Measurements from ENCODE around the gene ZNF283. TPM values are rescaled to one million over a fixed set of nuclear protein-coding genes. Genes with fewer than 3 reads are reported as not detected.

Gene ZNF283
- 3.2 TPM for polyA plus RNA-seq (2013, experiment 1 of 2)
- polyA plus RNA-seq (2013, experiment 2 of 2), result 2.8 TPM

- Histone ChIP-seq H3K9ac (ENCODE audit: low read length) (peak within 1 kb of the TSS; percentile 85), H3K4me2 (ENCODE audit: low read length, poor library complexity, severe bottlenecking) (peak within 1 kb of the TSS; percentile 73), H2BK5ac (ENCODE audit: low read depth, low read length, poor library complexity, severe bottlenecking) (no peak within 1 kb of the TSS), H3K4me1 (ENCODE audit: control insufficient read depth, insufficient read depth, low read depth, low read length) (peaks cover 2% of the 10 kb centered on the region), H3K4ac (ENCODE audit: low read depth in 1 of 2, low read length in 2 of 2) (peak within 1 kb of the TSS in 1 of 2 experiments; percentile 86), H3K18ac (ENCODE audit: low read depth in 1 of 2, low read length in 2 of 2) (peak within 1 kb of the TSS; percentile 38 to 97), H2BK12ac (ENCODE audit: low read length in 2 of 2) (no peak within 1 kb of the TSS), H3K4me3 (ENCODE audit: insufficient read depth in 1 of 2, low read depth in 1 of 2, low read length in 2 of 2) (peak within 1 kb of the TSS; percentile 85 to 88), H3K27me3 (ENCODE audit: control insufficient read depth in 1 of 2, insufficient read depth in 1 of 2, low read length in 2 of 2) (no peaks in the 10 kb centered on the region), H4K8ac (ENCODE audit: low read length) (peak within 1 kb of the TSS; percentile 86), H3K27ac (ENCODE audit: low read length, poor library complexity, severe bottlenecking) (peak within 1 kb of the TSS; percentile 9), H2BK120ac (ENCODE audit: low read depth, low read length) (no peak within 1 kb of the TSS), H3K9me3 (ENCODE audit: control insufficient read depth, low read length) (peaks cover 16% of the 10 kb centered on the region), H2BK15ac (ENCODE audit: low read depth, poor library complexity, severe bottlenecking) (no peak within 1 kb of the TSS), H3K14ac (ENCODE audit: low read length in 2 of 2) (peak within 1 kb of the TSS in 1 of 2 experiments; percentile 99), H3K79me1 (replicated peaks; ENCODE audit: low read length, poor library complexity, severe bottlenecking) (peaks cover 16% of the 10 kb centered on the region), H2AFZ (ENCODE audit: low read depth, low read length) (peak within 1 kb of the TSS; percentile 100), H3K36me3 (ENCODE audit: control insufficient read depth in 1 of 2, insufficient read depth in 2 of 2, low read depth in 1 of 2, low read length in 2 of 2) (peaks cover 20 to 35% of the 10 kb centered on the region in 2 experiments), H3K23ac (ENCODE audit: low read length in 2 of 2) (no peak within 1 kb of the TSS), H4K91ac (ENCODE audit: low read length) (peak within 1 kb of the TSS; percentile 67), H2AK5ac (ENCODE audit: low read length, severe bottlenecking) (no peak within 1 kb of the TSS)
- peak; percentile 93 for DNase-seq
- WGBS, result 28% methylated on average over 46 of the region's 46 CpGs
These were observed at the start of gene ZNF283 for GRCh38 chr19:43826787-43827754. ZNF283 (plus strand) TSS chr19:43827321; CDS start chr19:43833505, 6,184 bp downstream.

GRCh38 chr19:43778651-43779050 is 48.5 kb upstream of the ZNF283 start:
- Histone ChIP-seq H3K79me1 (replicated peaks; ENCODE audit: low read length, poor library complexity, severe bottlenecking) (no peaks in the 10 kb centered on the region), H3K9ac (ENCODE audit: low read length) (no peak overlapping the region), H2AK5ac (ENCODE audit: low read length, severe bottlenecking) (no peak overlapping the region), H3K23ac (ENCODE audit: low read length in 2 of 2) (no peak overlapping the region), H2BK12ac (ENCODE audit: low read length in 2 of 2) (no peak overlapping the region), H3K14ac (ENCODE audit: low read length in 2 of 2) (no peak overlapping the region), H2BK120ac (ENCODE audit: low read depth, low read length) (no peak overlapping the region), H3K4me3 (ENCODE audit: insufficient read depth in 1 of 2, low read depth in 1 of 2, low read length in 2 of 2) (no peak overlapping the region), H3K18ac (ENCODE audit: low read depth in 1 of 2, low read length in 2 of 2) (no peak overlapping the region), H3K4me1 (ENCODE audit: control insufficient read depth, insufficient read depth, low read depth, low read length) (peaks cover 45% of the 10 kb centered on the region), H4K8ac (ENCODE audit: low read length) (no peak overlapping the region), H4K91ac (ENCODE audit: low read length) (no peak overlapping the region), H3K9me3 (ENCODE audit: control insufficient read depth, low read length) (no peaks in the 10 kb centered on the region), H2BK5ac (ENCODE audit: low read depth, low read length, poor library complexity, severe bottlenecking) (no peak overlapping the region), H3K4me2 (ENCODE audit: low read length, poor library complexity, severe bottlenecking) (no peak overlapping the region), H2BK15ac (ENCODE audit: low read depth, poor library complexity, severe bottlenecking) (no peak overlapping the region), H3K36me3 (ENCODE audit: control insufficient read depth in 1 of 2, insufficient read depth in 2 of 2, low read depth in 1 of 2, low read length in 2 of 2) (peaks cover 0 to 9% of the 10 kb centered on the region in 2 experiments), H2AFZ (ENCODE audit: low read depth, low read length) (no peak overlapping the region), H3K27ac (ENCODE audit: low read length, poor library complexity, severe bottlenecking) (no peak overlapping the region), H3K4ac (ENCODE audit: low read depth in 1 of 2, low read length in 2 of 2) (no peak overlapping the region), H3K27me3 (ENCODE audit: control insufficient read depth in 1 of 2, insufficient read depth in 1 of 2, low read length in 2 of 2) (no peaks in the 10 kb centered on the region)
- 100% methylated on average over 1 of the region's 1 CpG for WGBS
- DNase-seq, result no peak

- no peak overlapping the region for H4K91ac ChIP-seq (ENCODE audit: low read length)
- no peak overlapping the region for H3K4me2 ChIP-seq (ENCODE audit: low read length, poor library complexity, severe bottlenecking)
- H2BK12ac ChIP-seq (ENCODE audit: low read length in 2 of 2), result peak overlapping the region in 1 of 2 experiments; percentile 25
- DNase-seq, result no peak
- H2BK120ac ChIP-seq (ENCODE audit: low read depth, low read length), result no peak overlapping the region
- no peak overlapping the region for H3K23ac ChIP-seq (ENCODE audit: low read length in 2 of 2)
- H3K14ac ChIP-seq (ENCODE audit: low read length in 2 of 2), result no peak overlapping the region
- no peak overlapping the region for H2BK5ac ChIP-seq (ENCODE audit: low read depth, low read length, poor library complexity, severe bottlenecking)
- H2AFZ ChIP-seq (ENCODE audit: low read depth, low read length), result no peak overlapping the region
- no peak overlapping the region for H3K27ac ChIP-seq (ENCODE audit: low read length, poor library complexity, severe bottlenecking)
- no peak overlapping the region for H3K18ac ChIP-seq (ENCODE audit: low read depth in 1 of 2, low read length in 2 of 2)
- peak overlapping the region; percentile 40 for H2AK5ac ChIP-seq (ENCODE audit: low read length, severe bottlenecking)
- peak overlapping the region; percentile 57 for H3K9ac ChIP-seq (ENCODE audit: low read length)
- 83% methylated on average over 16 of the region's 16 CpGs for WGBS
- H3K4me1 ChIP-seq (ENCODE audit: control insufficient read depth, insufficient read depth, low read depth, low read length), result peaks cover 42% of the 10 kb centered on the region
- no peaks in the 10 kb centered on the region for H3K9me3 ChIP-seq (ENCODE audit: control insufficient read depth, low read length)
- H3K4ac ChIP-seq (ENCODE audit: low read depth in 1 of 2, low read length in 2 of 2), result no peak overlapping the region
- peaks cover 0 to 7% of the 10 kb centered on the region in 2 experiments for H3K36me3 ChIP-seq (ENCODE audit: control insufficient read depth in 1 of 2, insufficient read depth in 2 of 2, low read depth in 1 of 2, low read length in 2 of 2)
- no peak overlapping the region for H2BK15ac ChIP-seq (ENCODE audit: low read depth, poor library complexity, severe bottlenecking)
- H3K27me3 ChIP-seq (ENCODE audit: control insufficient read depth in 1 of 2, insufficient read depth in 1 of 2, low read length in 2 of 2), result no peaks in the 10 kb centered on the region
- peak overlapping the region in 1 of 2 experiments; percentile 77 for H3K4me3 ChIP-seq (ENCODE audit: insufficient read depth in 1 of 2, low read depth in 1 of 2, low read length in 2 of 2)
- H4K8ac ChIP-seq (ENCODE audit: low read length), result no peak overlapping the region
- no peaks in the 10 kb centered on the region for H3K79me1 ChIP-seq (replicated peaks; ENCODE audit: low read length, poor library complexity, severe bottlenecking)
These were observed 47.8 kb upstream of the ZNF283 start for GRCh38 chr19:43779147-43779819.

GRCh38 chr19:43779820-43780219 is 47.3 kb upstream of the ZNF283 start:
- H2AFZ ChIP-seq (ENCODE audit: low read depth, low read length), result no peak overlapping the region
- H3K79me1 ChIP-seq (replicated peaks; ENCODE audit: low read length, poor library complexity, severe bottlenecking), result no peaks in the 10 kb centered on the region
- H3K4ac ChIP-seq (ENCODE audit: low read depth in 1 of 2, low read length in 2 of 2), result no peak overlapping the region
- DNase-seq, result no peak
- H3K14ac ChIP-seq (ENCODE audit: low read length in 2 of 2), result no peak overlapping the region
- no peak overlapping the region for H3K27ac ChIP-seq (ENCODE audit: low read length, poor library complexity, severe bottlenecking)
- no peak overlapping the region for H2BK120ac ChIP-seq (ENCODE audit: low read depth, low read length)
- peak overlapping the region in 1 of 2 experiments; percentile 77 for H3K4me3 ChIP-seq (ENCODE audit: insufficient read depth in 1 of 2, low read depth in 1 of 2, low read length in 2 of 2)
- H4K91ac ChIP-seq (ENCODE audit: low read length), result no peak overlapping the region
- H2AK5ac ChIP-seq (ENCODE audit: low read length, severe bottlenecking), result no peak overlapping the region
- H3K4me2 ChIP-seq (ENCODE audit: low read length, poor library complexity, severe bottlenecking), result no peak overlapping the region
- no peak overlapping the region for H2BK5ac ChIP-seq (ENCODE audit: low read depth, low read length, poor library complexity, severe bottlenecking)
- no peak overlapping the region for H4K8ac ChIP-seq (ENCODE audit: low read length)
- H3K36me3 ChIP-seq (ENCODE audit: control insufficient read depth in 1 of 2, insufficient read depth in 2 of 2, low read depth in 1 of 2, low read length in 2 of 2), result peaks cover 0 to 7% of the 10 kb centered on the region in 2 experiments
- H3K18ac ChIP-seq (ENCODE audit: low read depth in 1 of 2, low read length in 2 of 2), result no peak overlapping the region
- WGBS, result 58% methylated on average over 3 of the region's 3 CpGs
- H3K23ac ChIP-seq (ENCODE audit: low read length in 2 of 2), result no peak overlapping the region
- H3K9me3 ChIP-seq (ENCODE audit: control insufficient read depth, low read length), result no peaks in the 10 kb centered on the region
- peak overlapping the region; percentile 57 for H3K9ac ChIP-seq (ENCODE audit: low read length)
- no peak overlapping the region for H2BK12ac ChIP-seq (ENCODE audit: low read length in 2 of 2)
- H3K27me3 ChIP-seq (ENCODE audit: control insufficient read depth in 1 of 2, insufficient read depth in 1 of 2, low read length in 2 of 2), result no peaks in the 10 kb centered on the region
- peaks cover 42% of the 10 kb centered on the region for H3K4me1 ChIP-seq (ENCODE audit: control insufficient read depth, insufficient read depth, low read depth, low read length)
- no peak overlapping the region for H2BK15ac ChIP-seq (ENCODE audit: low read depth, poor library complexity, severe bottlenecking)
